ENCODE measurements around the gene CLEC4F. TPM values are rescaled to one million over a fixed set of nuclear protein-coding genes. Genes with fewer than 3 reads are reported as not detected.

Gene CLEC4F
- total and polyA plus RNA-seq, 2 of the 4 experiments (the other 2 are of a cell fraction) = not detected

GRCh38 chr2:70806013-70806412 is 14.4 kb downstream of the CLEC4F start:
- ChIA-PET CTCF (interaction anchor here (0.7 kb wide), 1 partner anchor 142 kb away, joined by 9 read pairs; no protein-coding TSS in a partner anchor), POLR2A (ENCODE audit: unreplicated experiment) (no interaction called here)
- Histone ChIP-seq H4K20me1 (ENCODE audit: insufficient read depth, low read length) (no peaks in the 10 kb centered on the region), H3K36me3 (ENCODE audit: control insufficient read depth, insufficient read depth, low read length) (no peaks in the 10 kb centered on the region), H2BK15ac (ENCODE audit: low read depth, low read length) (no peak overlapping the region), H2AFZ (replicated peaks; ENCODE audit: low read length, poor library complexity) (no peak overlapping the region), H3K23ac (ENCODE audit: low read depth, low read length) (no peak overlapping the region), H3K56ac (ENCODE audit: extremely low read depth, insufficient read depth, low read length) (no peak overlapping the region), H2BK5ac (ENCODE audit: low read depth, low read length, poor library complexity, severe bottlenecking) (no peak overlapping the region), H3K27ac (ENCODE audit: insufficient read depth, low read length) (no peak overlapping the region), H3K14ac (replicated peaks; ENCODE audit: low read depth, low read length) (no peak overlapping the region), H3K9me1 (ENCODE audit: insufficient read depth, low read length) (no peaks in the 10 kb centered on the region), H3K4me2 (ENCODE audit: low read depth, low read length) (no peak overlapping the region), H2AK9ac (replicated peaks; ENCODE audit: low read depth, low read length, poor library complexity) (no peak overlapping the region), H2BK20ac (ENCODE audit: low read depth, low read length) (no peak overlapping the region), H3K27me3 (ENCODE audit: control insufficient read depth, insufficient read depth, low read length) (peaks cover 6% of the 10 kb centered on the region; the same call in 1 of the 2 replicates), H3K4me3 (ENCODE audit: insufficient read depth, low read depth, low read length) (no peak overlapping the region), H3K4ac (ENCODE audit: low read depth, low read length) (no peak overlapping the region), H3K18ac (ENCODE audit: low read depth, low read length) (no peak overlapping the region), H4K8ac (ENCODE audit: low read depth in 2 of 2, low read length in 2 of 2) (no peak overlapping the region), H3K9me3 (ENCODE audit: control insufficient read depth, insufficient read depth, low read length) (no peaks in the 10 kb centered on the region; the same call in 1 of the 2 replicates), H4K5ac (ENCODE audit: low read depth, low read length) (no peak overlapping the region), H3K9ac (ENCODE audit: low read depth, low read length) (no peak overlapping the region), H2AK5ac (ENCODE audit: low read depth, low read length) (no peak overlapping the region), H3K4me1 (ENCODE audit: control insufficient read depth, insufficient read depth, low read length) (no peaks in the 10 kb centered on the region), H4K91ac (ENCODE audit: insufficient read depth, low read depth, low read length) (no peak overlapping the region), H2BK120ac (ENCODE audit: low read depth, low read length) (no peak overlapping the region), H3K79me1 (ENCODE audit: low read depth in 1 of 2, low read length in 2 of 2) (no peaks in the 10 kb centered on the region)
- no peak for ATAC-seq (ENCODE audit: low read depth)
- dilution Hi-C loops (cut with HindIII; ENCODE audit: low sequenced_read_pairs, unreplicated experiment) = no loop called here
- intact Hi-C loops (cut with micrococcal nuclease) = no loop called here
- no peak for DNase-seq
- TF ChIP-seq CEBPB (IDR thresholded peaks at IDR 0.05; ENCODE audit: low read depth, low read length) (no peak), USF2 (IDR thresholded peaks at IDR 0.05; ENCODE audit: low read depth, low read length) (no peak), SMC3 (IDR thresholded peaks at IDR 0.05; ENCODE audit: low read depth, low read length) (no peak), POLR2A (IDR thresholded peaks at IDR 0.05; ENCODE audit: low read depth, low read length) (no peak), ELK1 (IDR thresholded peaks at IDR 0.05; ENCODE audit: borderline replicate concordance, low read depth, low read length) (no peak), FOS (IDR thresholded peaks at IDR 0.05; ENCODE audit: low read depth, low read length) (no peak), MXI1 (IDR thresholded peaks at IDR 0.05; ENCODE audit: borderline replicate concordance, low read depth, low read length) (no peak), RAD21 (IDR thresholded peaks at IDR 0.05; ENCODE audit: low read length) (no peak), BHLHE40 (IDR thresholded peaks at IDR 0.05; ENCODE audit: low read depth, low read length) (no peak), CTCF (conservative IDR thresholded peaks at IDR 0.05; ENCODE audit: low read depth, low read length) (no peak), RCOR1 (IDR thresholded peaks at IDR 0.05; ENCODE audit: insufficient replicate concordance, low read length) (no peak), RFX5 (IDR thresholded peaks at IDR 0.05; ENCODE audit: low read depth, low read length) (no peak), NFE2L2 (IDR thresholded peaks at IDR 0.05; ENCODE audit: low read depth, low read length) (no peak), MAFK (IDR thresholded peaks at IDR 0.05; ENCODE audit: low read depth, low read length) (no peak), MAZ (IDR thresholded peaks at IDR 0.05; ENCODE audit: borderline replicate concordance, low read depth, low read length) (no peak), CHD1 (IDR thresholded peaks at IDR 0.05; ENCODE audit: low read depth, low read length) (no peak)
- no TSS peak for BruUV-seq (replicated peaks)
- in situ Hi-C loops (cut with MboI; ENCODE audit: low sequenced_read_pairs) = no loop called here
- WGBS, 2 experiments (ENCODE audit: extremely low coverage in 2 of 2, insufficient read length in 1 of 2) = no CpG with 5 or more reads among the region's 5 CpGs
